ENCODE results near the gene PLEK.

DNA sequence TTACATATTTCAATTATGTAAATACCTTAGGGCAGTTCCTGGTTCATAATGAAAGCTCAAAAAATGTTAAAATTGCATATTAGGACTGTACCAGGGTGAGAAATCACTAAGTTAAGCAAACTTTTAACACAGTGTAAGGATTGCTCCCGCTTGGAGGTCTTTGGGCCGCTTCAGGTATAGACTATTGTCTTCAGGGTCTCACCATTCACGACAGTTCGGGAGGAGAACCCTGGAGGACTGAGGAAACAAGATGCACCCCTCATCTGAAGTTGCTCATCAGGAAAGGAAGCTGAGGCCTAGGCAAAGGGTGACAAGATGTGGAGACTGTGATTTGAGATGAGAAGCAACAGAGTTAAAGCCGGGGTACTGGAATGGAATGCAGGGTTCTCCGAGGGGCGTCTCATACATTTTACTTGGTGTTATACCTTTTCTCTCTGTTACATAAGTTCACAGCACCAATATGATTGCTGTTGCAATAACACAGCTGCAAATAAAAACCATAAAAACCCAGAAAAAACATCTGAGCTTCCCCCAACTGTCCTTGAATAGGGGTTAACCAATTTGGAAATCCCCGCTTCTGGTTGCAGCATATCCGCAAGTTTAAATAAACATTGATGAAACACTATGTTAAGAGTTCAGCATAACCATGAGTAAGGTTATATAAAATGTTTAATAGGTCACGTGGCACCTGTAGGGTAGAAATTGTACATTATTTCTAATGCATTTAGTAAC lies 61.9 kb downstream of the PLEK start:
- TF ChIP-seq YY1 (IDR thresholded peaks at IDR 0.05; ENCODE audit: insufficient read depth, insufficient read length) (no peak), ZNF274 (IDR thresholded peaks at IDR 0.05; ENCODE audit: low read depth, low read length) (no peak)

Measured in NT2/D1 (cell line).